Keratinocyte (primary cell): ENCODE measurements around the gene DDIT4. TPM values are rescaled to one million over a fixed set of nuclear protein-coding genes. Genes with fewer than 3 reads are reported as not detected.

Source experiments
- DNase-seq: peaks from one replicate; pipeline ENCODE4 v3.0.0-alpha.2; 2011; ENCODE audit warnings: low read depth, missing footprints, low spot score
- FAIRE-seq: peaks from 2 replicates; lab custom pipeline; 2011; peaks lifted over from hg19 to GRCh38; lab: Jason Lieb, UNC
- H2AFZ ChIP-seq: 2 replicates; pipeline ENCODE4 v1.6.0; 2012; ENCODE audit warnings: low read length, control low read depth, inconsistent platforms; ENCODE audit not compliant: control insufficient read depth
- H3K27ac ChIP-seq: 2 replicates; pipeline ENCODE4 v1.5.1; 2011; ENCODE audit warnings: low read length; ENCODE audit not compliant: control insufficient read depth, insufficient read depth
- H3K27me3 ChIP-seq: 3 replicates; pipeline ENCODE4 v1.6.0; 2011; ENCODE audit warnings: low read length; ENCODE audit not compliant: control insufficient read depth, insufficient read depth; ENCODE audit errors: extremely low read depth
- H3K36me3 ChIP-seq, 2 experiments: 2 replicates in 1 of 2; 3 replicates in 1 of 2; pipeline ENCODE4 v1.5.1; 2011; ENCODE audit warnings: low read length in 2 of 2, mild to moderate bottlenecking in 1 of 2; ENCODE audit not compliant: control insufficient read depth in 2 of 2, insufficient read depth in 2 of 2; ENCODE audit errors: extremely low read depth in 1 of 2
- H3K4me1 ChIP-seq: 3 replicates; pipeline ENCODE4 v1.5.1; 2011; ENCODE audit warnings: low read length; ENCODE audit not compliant: control insufficient read depth, insufficient read depth; ENCODE audit errors: extremely low read depth
- H3K4me2 ChIP-seq: 3 replicates; pipeline ENCODE4 v1.6.0; 2011; ENCODE audit warnings: low read depth, low read length; ENCODE audit not compliant: control insufficient read depth, insufficient read depth; ENCODE audit errors: extremely low read depth
- H3K4me3 ChIP-seq, 3 experiments: fragments of 200-600 bp in 1 of 3; sonication (generic) in 1 of 3; 2 replicates in 2 of 3; 3 replicates in 1 of 3; pipeline ENCODE4 v1.5.1; 2011 to 2016; ENCODE audit warnings: low read length in 3 of 3, mild to moderate bottlenecking in 3 of 3, control low read depth in 2 of 3, inconsistent platforms in 1 of 3, low read depth in 1 of 3, mixed read lengths in 1 of 3, mixed run types in 1 of 3, moderate library complexity in 1 of 3; ENCODE audit not compliant: control insufficient read depth in 2 of 3, insufficient read depth in 2 of 3; ENCODE audit errors: extremely low read depth in 1 of 3
- H3K79me2 ChIP-seq: 2 replicates; pipeline ENCODE4 v1.6.0; 2012; ENCODE audit warnings: low read length; ENCODE audit not compliant: control insufficient read depth, insufficient read depth
- H3K9ac ChIP-seq: 3 replicates; pipeline ENCODE4 v1.6.0; 2011; ENCODE audit warnings: low read length; ENCODE audit not compliant: control insufficient read depth, insufficient read depth; ENCODE audit errors: extremely low read depth
- H3K9me1 ChIP-seq: 3 replicates; pipeline ENCODE4 v1.6.0; 2011; ENCODE audit warnings: low read length; ENCODE audit not compliant: control insufficient read depth, insufficient read depth; ENCODE audit errors: extremely low read depth
- H3K9me3 ChIP-seq: 2 replicates; pipeline ENCODE4 v1.5.1; 2012; ENCODE audit warnings: low read depth, low read length; ENCODE audit not compliant: control insufficient read depth
- H4K20me1 ChIP-seq: 3 replicates; pipeline ENCODE4 v1.6.0; 2011; ENCODE audit warnings: low read length; ENCODE audit not compliant: control insufficient read depth, insufficient read depth; ENCODE audit errors: extremely low read depth
- EZH2 ChIP-seq: IDR thresholded peaks from one replicate; pipeline ENCODE4 v1.6.1; 2012; ENCODE audit warnings: inconsistent platforms, mild to moderate bottlenecking, low read length, moderate library complexity
- dilution Hi-C: fragments of 300-500 bp; cut with MboI; formaldehyde crosslinking; loops from one replicate; pipeline ENCODE4 v1.7.0; 2020; ENCODE audit warnings: low sequenced_read_pairs; ENCODE audit not compliant: extremely low pct_ligation_motif_present
- polyA plus RNA-seq, 5 experiments: library from polyadenylated mRNA; depleted of rRNA in 3 of 5; stranded (reverse) in 3 of 5; stranded (forward) in 1 of 5; unstranded in 1 of 5; fragments of >200 nt; gene quantifications; 1 replicate in 1 of 5; 2 replicates in 3 of 5; 3 replicates in 1 of 5; pipeline versions ENCODE4 v1.2.1 to v1.2.3, GENCODE V29; 2011 to 2012; ENCODE audit warnings: missing spikeins in 2 of 5, low read depth in 1 of 5, low replicate concordance in 1 of 5
- TF ChIP-seq, protein P1 (sequence below), 3 experiments: IDR thresholded peaks in 1 of 3; conservative IDR thresholded peaks in 1 of 3; optimal IDR thresholded peaks in 1 of 3; 2 replicates in 2 of 3; 3 replicates in 1 of 3; pipeline versions ENCODE3 to v1.5.1; 2011; ENCODE audit warnings: low read length in 3 of 3, mild to moderate bottlenecking in 3 of 3, moderate library complexity in 2 of 3, control low read depth in 1 of 3, inconsistent platforms in 1 of 3; ENCODE audit not compliant: insufficient read depth in 2 of 3; ENCODE audit errors: extremely low read depth in 1 of 3

DDIT4 gene
- polyA plus RNA-seq, 1 donor (not counting 4 experiments of a cell fraction or from before 2014, with no cell fraction given): 248 TPM

DNA sequence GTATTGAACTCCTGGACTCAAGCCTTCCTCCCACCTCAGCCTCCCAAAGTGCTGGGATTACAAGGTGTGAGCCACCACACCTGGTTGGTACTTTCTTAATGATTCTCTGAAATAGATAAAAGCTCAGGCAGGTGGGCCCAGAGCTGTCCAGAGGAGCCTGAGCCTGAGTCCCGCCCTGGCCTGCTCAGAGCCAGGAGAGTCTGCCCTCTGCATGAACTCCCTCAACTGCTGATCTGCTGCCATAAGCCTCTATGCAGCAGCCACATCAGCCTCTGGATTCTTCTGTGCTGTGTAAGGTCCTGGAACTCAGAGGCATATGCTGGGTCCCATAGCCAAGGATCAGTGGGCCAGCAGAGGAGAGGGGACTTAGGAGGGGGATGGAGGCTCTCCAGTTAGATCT, 23.1 kb upstream of the DDIT4 start:
- Histone ChIP-seq H3K4me3 (no peak overlapping the region), H3K9ac (no peak overlapping the region), H3K27me3 (no peaks in the 10 kb centered on the region), H3K9me3 (no peaks in the 10 kb centered on the region), H3K36me3 (no peaks in the 10 kb centered on the region), H4K20me1 (no peaks in the 10 kb centered on the region), H3K27ac (no peak overlapping the region), H3K9me1 (no peaks in the 10 kb centered on the region), H3K79me2 (no peaks in the 10 kb centered on the region), H3K4me2 (no peak overlapping the region), H3K4me1 (peaks cover 44% of the 10 kb centered on the region), H2AFZ (no peak overlapping the region)
- DNase-seq (no peak), FAIRE-seq (no peak)
- dilution Hi-C loops: no loop called here
- TF ChIP-seq, protein P1, sequence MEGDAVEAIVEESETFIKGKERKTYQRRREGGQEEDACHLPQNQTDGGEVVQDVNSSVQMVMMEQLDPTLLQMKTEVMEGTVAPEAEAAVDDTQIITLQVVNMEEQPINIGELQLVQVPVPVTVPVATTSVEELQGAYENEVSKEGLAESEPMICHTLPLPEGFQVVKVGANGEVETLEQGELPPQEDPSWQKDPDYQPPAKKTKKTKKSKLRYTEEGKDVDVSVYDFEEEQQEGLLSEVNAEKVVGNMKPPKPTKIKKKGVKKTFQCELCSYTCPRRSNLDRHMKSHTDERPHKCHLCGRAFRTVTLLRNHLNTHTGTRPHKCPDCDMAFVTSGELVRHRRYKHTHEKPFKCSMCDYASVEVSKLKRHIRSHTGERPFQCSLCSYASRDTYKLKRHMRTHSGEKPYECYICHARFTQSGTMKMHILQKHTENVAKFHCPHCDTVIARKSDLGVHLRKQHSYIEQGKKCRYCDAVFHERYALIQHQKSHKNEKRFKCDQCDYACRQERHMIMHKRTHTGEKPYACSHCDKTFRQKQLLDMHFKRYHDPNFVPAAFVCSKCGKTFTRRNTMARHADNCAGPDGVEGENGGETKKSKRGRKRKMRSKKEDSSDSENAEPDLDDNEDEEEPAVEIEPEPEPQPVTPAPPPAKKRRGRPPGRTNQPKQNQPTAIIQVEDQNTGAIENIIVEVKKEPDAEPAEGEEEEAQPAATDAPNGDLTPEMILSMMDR (optimal IDR thresholded peaks at IDR 0.05 in 1 of 3, IDR thresholded peaks at IDR 0.05 in 1 of 3, conservative IDR thresholded peaks at IDR 0.05 in 1 of 3; ENCODE audit: extremely low read depth in 1 of 3, insufficient read depth in 2 of 3, low read length in 3 of 3): no peak
- TF ChIP-seq EZH2: no peak

- H3K9ac ChIP-seq: no peak overlapping the region
- H3K9me1 ChIP-seq: no peaks in the 10 kb centered on the region
- H3K4me2 ChIP-seq: no peak overlapping the region
- no peak overlapping the region for H3K27ac ChIP-seq
- TF ChIP-seq, protein P1 (optimal IDR thresholded peaks at IDR 0.05 in 1 of 3, IDR thresholded peaks at IDR 0.05 in 1 of 3, conservative IDR thresholded peaks at IDR 0.05 in 1 of 3; ENCODE audit: extremely low read depth in 1 of 3, insufficient read depth in 2 of 3, low read length in 3 of 3): no peak
- no peak for TF ChIP-seq EZH2
- H3K27me3 ChIP-seq: no peaks in the 10 kb centered on the region
- H3K79me2 ChIP-seq: no peaks in the 10 kb centered on the region
- peaks cover 50% of the 10 kb centered on the region for H3K4me1 ChIP-seq
- H3K36me3 ChIP-seq: no peaks in the 10 kb centered on the region
- H3K4me3 ChIP-seq: no peak overlapping the region
- H4K20me1 ChIP-seq: no peaks in the 10 kb centered on the region
- H3K9me3 ChIP-seq: no peaks in the 10 kb centered on the region
- no peak overlapping the region for H2AFZ ChIP-seq
- DNase-seq (no peak), FAIRE-seq (no peak)
- dilution Hi-C loops: no loop called here
These were observed 22.1 kb upstream of the DDIT4 start for GRCh38 chr10:72251635-72252034.
